ENCODE data around the gene INHBB.

INHBB gene

GRCh38 chr2:120360307-120360855, 14.4 kb downstream of the INHBB start:
- DNase-seq: no peak

- DNase-seq: no peak
These were observed 17.0 kb downstream of the INHBB start for GRCh38 chr2:120362926-120363325.

GRCh38 chr2:120365236-120365793, 19.4 kb downstream of the INHBB start:
- no peak for DNase-seq

- no peak for DNase-seq
These were observed 20.8 kb downstream of the INHBB start for GRCh38 chr2:120366698-120367097.

- no peak for DNase-seq
These were observed 21.3 kb downstream of the INHBB start for GRCh38 chr2:120367221-120367620.

- DNase-seq: no peak
These were observed 21.7 kb downstream of the INHBB start for GRCh38 chr2:120367649-120368048.

GRCh38 chr2:120368086-120368485, 22.1 kb downstream of the INHBB start:
- no peak for DNase-seq

GRCh38 chr2:120369250-120369649, 23.3 kb downstream of the INHBB start:
- no peak for DNase-seq

- DNase-seq: no peak
These were observed 26.2 kb downstream of the INHBB start for GRCh38 chr2:120371969-120372625.

- DNase-seq: no peak
These were observed 26.9 kb downstream of the INHBB start for GRCh38 chr2:120372816-120373215.

- DNase-seq: no peak
These were observed 27.5 kb downstream of the INHBB start for GRCh38 chr2:120373424-120373823.

GRCh38 chr2:120374821-120375220, 28.9 kb downstream of the INHBB start:
- DNase-seq: no peak

GRCh38 chr2:120375251-120376020, 29.5 kb downstream of the INHBB start:
- no peak for DNase-seq

GRCh38 chr2:120376101-120376500, 30.2 kb downstream of the INHBB start:
- DNase-seq: no peak

- no peak for DNase-seq
These were observed 31.0 kb downstream of the INHBB start for GRCh38 chr2:120376679-120377640.

- no peak for DNase-seq
These were observed 32.7 kb downstream of the INHBB start for GRCh38 chr2:120378605-120379004.

GRCh38 chr2:120379916-120380893, 34.3 kb downstream of the INHBB start:
- DNase-seq: no peak

- no peak for DNase-seq
These were observed 35.3 kb downstream of the INHBB start for GRCh38 chr2:120381192-120381591.

GRCh38 chr2:120381661-120382060, 35.7 kb downstream of the INHBB start:
- no peak for DNase-seq

- DNase-seq: no peak
These were observed 36.7 kb downstream of the INHBB start for GRCh38 chr2:120382541-120383144.

GRCh38 chr2:120383191-120383590, 37.3 kb downstream of the INHBB start:
- DNase-seq: no peak

Measured in activated CD4-positive, alpha-beta T cell treated with anti-CD3 and anti-CD28 coated beads for 48 hours (primary cell).